Umbilical cord (tissue), 2 donors: ENCODE data around the gene IGSF11. TPM values are rescaled to one million over a fixed set of nuclear protein-coding genes. Genes with fewer than 3 reads are reported as not detected.
"Not testable (repeated sequence)": the region's sequence is repeated elsewhere in the genome, so short reads cannot be mapped to it uniquely, and the experiment has no call there.

Experiments used
- DNase-seq: peaks from one replicate; pipeline ENCODE4 v3.0.0-alpha.2; 2015; ENCODE audit warnings: low spot score
- total RNA-seq: library from RNA; depleted of rRNA; stranded (reverse); fragments of >200 nt; gene quantifications from one replicate; pipeline ENCODE4 v1.2.3, GENCODE V29; 2014; ENCODE audit warnings: low replicate concordance; ENCODE audit not compliant: insufficient read depth

IGSF11 gene
- total RNA-seq, 1 donor from 2014 or later = 7.7 TPM

DNA sequence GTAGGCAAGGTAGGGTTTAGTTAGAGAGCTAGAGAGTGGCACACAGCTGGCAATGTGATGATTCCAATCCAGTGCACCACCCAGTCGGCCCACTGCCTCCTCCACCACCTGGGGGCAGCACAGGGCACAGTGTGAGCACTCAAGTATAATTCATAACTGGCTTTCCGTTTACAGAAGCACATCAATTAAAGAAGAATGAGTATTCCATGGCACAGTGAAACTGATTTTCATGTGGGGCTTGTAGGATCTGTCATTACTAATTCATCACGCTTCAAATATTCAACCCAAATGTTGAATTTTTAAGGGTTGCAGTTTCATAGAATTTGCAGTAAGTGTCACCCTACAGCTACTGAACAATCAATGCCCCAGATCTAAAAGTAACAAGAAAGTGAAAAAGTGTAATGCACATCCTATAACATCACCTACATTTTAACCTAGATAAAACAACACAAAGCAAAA lies 149.9 kb downstream of the IGSF11 start:
- DNase-seq = peak; percentile 69

DNA sequence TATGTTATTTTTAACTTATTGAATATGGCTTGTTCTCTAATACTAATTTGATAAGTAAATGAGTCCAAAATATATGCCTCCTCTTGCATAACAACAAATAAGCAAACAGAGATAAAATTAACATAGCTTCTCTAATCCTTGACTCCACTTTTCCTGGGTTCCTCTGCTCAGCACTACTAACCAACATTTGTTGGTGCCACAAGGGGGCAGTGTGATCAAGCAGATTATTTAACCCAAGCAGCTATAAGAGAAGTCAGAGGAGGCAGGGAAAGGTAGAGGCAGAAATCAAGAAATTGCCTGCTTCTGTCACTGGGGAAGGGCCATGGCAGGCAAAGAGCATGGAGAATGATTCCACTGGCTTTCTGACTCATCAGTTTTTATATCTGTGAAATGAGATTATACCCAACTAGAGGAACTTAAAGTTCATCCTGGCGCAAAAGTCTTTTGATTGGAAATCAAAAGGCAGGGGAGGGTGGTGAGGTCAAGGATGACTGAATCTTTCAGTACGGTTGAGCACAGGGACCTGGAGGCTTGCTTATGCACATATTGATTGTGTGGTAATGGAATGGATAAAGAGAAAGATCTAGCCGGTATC lies 152.2 kb downstream of the IGSF11 start:
- DNase-seq = peak; percentile 73

DNA sequence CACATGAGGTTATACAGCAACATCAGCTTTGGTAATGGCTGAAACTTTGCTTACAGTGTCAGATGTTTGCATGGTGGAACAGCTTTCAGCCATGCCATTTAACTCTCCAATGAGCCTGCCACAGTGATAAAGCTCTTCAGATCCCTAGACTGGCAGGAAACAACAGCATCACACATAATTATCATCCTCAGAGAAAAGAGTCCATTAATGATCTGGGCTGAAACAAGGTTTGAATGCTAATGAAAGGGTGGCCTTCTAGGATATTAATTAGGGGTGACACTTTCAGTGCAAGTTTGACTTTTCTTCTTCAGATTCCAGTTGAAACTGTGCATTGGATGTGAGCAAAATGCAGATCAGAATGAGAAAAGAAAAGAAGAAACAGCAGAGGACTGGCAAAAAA lies 166.6 kb downstream of the IGSF11 start:
- DNase-seq = no peak

- no peak for DNase-seq
These were observed 170.8 kb downstream of the IGSF11 start for GRCh38 chr3:118863731-118864322.

DNA sequence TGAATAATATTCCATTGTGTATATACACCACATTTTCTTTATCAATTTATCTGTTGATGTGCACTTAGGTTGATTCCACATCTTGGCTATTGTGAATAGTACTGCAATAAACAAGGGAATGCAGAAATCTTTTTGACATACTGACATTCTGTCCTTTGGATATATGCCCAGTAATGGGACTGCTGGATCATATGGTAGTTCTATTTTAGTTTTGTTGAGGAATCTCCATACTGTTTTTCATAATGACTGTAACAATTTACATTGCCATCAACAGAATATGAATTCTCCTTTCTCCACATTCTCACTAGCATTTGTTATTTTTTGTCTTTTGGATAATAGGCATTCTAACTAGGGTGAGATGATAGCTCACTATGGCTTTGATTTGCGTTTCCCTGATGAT lies 174.7 kb downstream of the IGSF11 start:
- no peak for DNase-seq

GRCh38 chr3:118851466-118852193 lies 183.0 kb downstream of the IGSF11 start:
- not testable (repeated sequence) for DNase-seq

DNA sequence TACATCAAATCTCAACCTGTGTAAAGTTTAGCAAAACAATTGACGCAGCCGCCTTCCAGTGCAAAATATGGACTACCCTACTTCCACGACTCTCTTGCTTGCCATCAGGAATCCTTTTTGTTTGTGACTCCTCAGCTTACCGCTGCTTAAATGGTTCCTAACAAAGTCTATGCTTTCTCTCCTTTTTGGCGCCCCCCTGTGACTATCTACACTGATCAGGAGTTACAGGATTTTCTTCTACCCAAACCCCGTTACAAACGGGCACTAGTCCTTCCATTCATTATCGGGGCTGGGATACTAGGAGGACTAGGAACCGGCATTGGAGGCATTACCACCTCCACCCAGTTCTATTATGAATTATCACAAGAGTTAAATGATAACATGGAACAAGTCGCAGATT lies 184.0 kb downstream of the IGSF11 start:
- no peak for DNase-seq

Other genes starting within 250 kb of the IGSF11 start
- gene TEX55, start 111.3 kb upstream of the IGSF11 start, total RNA-seq = not detected
- 52.0 TPM for gene UPK1B, start 138.8 kb upstream of the IGSF11 start, total RNA-seq
- 50.6 TPM for gene B4GALT4, start 206.0 kb upstream of the IGSF11 start, total RNA-seq